SU-DHL-6 (cell line): Measurements from ENCODE around the gene SBF1.

ENCODE experiments used
- EZH2phosphoT487 ChIP-seq: fragments of 200-600 bp; sonication (generic), shearing (Covaris generic); conservative IDR thresholded peaks from 2 replicates; pipeline ENCODE4 v1.6.1; 2018; ENCODE audit warnings: mild to moderate bottlenecking, antibody characterized with exemption, low read length, moderate library complexity, mixed read lengths
- TF ChIP-seq, protein P1 (sequence below): fragments of 200-600 bp; sonication (generic); IDR thresholded peaks from one replicate; pipeline ENCODE4 v1.5.1; 2017; ENCODE audit warnings: antibody characterized with exemption, mild to moderate bottlenecking, low read length, moderate library complexity; ENCODE audit not compliant: insufficient read depth, poor library complexity, severe bottlenecking

DNA sequence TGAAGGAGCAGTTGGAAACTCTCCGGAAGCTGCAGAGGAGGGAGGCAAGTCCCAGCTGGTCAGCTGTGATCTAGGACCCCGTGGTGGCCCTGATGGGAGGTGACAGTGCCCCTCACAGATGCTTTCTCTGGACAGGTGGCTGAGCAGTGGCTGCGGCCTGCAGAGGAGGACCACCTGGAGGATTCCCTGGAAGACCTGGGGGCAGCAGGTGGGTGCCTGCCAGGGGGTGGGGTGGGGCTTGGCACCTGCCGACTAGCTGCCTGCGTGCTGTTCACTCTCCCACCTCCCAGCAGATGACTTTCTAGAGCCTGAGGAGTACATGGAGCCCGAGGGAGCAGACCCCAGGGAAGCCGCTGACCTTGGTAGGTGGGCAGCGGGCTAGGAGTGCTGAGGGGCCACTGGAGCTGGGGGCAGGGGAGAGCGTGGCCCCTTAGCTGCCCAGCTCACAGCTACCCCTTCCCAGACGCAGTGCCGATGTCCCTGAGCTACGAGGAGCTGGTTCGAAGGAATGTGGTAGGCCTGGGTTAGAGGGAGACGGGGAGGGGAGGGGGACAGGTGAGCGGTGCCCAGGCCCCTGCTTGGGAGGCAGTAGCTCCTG lies 47.5 kb upstream of the SBF1 start:
- TF ChIP-seq, protein P1, sequence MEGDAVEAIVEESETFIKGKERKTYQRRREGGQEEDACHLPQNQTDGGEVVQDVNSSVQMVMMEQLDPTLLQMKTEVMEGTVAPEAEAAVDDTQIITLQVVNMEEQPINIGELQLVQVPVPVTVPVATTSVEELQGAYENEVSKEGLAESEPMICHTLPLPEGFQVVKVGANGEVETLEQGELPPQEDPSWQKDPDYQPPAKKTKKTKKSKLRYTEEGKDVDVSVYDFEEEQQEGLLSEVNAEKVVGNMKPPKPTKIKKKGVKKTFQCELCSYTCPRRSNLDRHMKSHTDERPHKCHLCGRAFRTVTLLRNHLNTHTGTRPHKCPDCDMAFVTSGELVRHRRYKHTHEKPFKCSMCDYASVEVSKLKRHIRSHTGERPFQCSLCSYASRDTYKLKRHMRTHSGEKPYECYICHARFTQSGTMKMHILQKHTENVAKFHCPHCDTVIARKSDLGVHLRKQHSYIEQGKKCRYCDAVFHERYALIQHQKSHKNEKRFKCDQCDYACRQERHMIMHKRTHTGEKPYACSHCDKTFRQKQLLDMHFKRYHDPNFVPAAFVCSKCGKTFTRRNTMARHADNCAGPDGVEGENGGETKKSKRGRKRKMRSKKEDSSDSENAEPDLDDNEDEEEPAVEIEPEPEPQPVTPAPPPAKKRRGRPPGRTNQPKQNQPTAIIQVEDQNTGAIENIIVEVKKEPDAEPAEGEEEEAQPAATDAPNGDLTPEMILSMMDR: no peak
- no peak for TF ChIP-seq EZH2phosphoT487
